Calu3 (cell line): Measurements from ENCODE around the gene PAQR6. TPM values are rescaled to one million over a fixed set of nuclear protein-coding genes. Genes with fewer than 3 reads are reported as not detected.

ENCODE experiments used
- BruUV-seq: library from RNA; stranded (reverse); fragments of 400-500 nt; replicated peaks from 2 replicates; lab custom pipeline; 2021; lab: Mats Ljungman, UMichigan
- CTCF ChIA-PET: fragments of 300-600 bp; sonication (Branson Sonifier 250); formaldehyde crosslinking; loops from one replicate; lab custom pipeline; 2022; ENCODE audit warnings: antibody characterized with exemption; lab: Charles Lee
- DNase-seq: peaks from one replicate; pipeline ENCODE4 v3.0.0; 2022
- H3K27ac Mint-ChIP-seq: one replicate; pipeline ENCODE4 v1.8.0; 2022; ENCODE audit warnings: mixed read lengths; ENCODE audit not compliant: unreplicated experiment
- H3K27me3 Mint-ChIP-seq: one replicate; pipeline ENCODE4 v1.8.0; 2022; ENCODE audit warnings: mixed read lengths; ENCODE audit not compliant: unreplicated experiment
- H3K36me3 Mint-ChIP-seq: one replicate; pipeline ENCODE4 v1.8.0; 2022; ENCODE audit warnings: mild to moderate bottlenecking, moderate library complexity, mixed read lengths; ENCODE audit not compliant: insufficient read depth, unreplicated experiment
- H3K4me1 Mint-ChIP-seq: one replicate; pipeline ENCODE4 v1.8.0; 2022; ENCODE audit warnings: mild to moderate bottlenecking, low read depth, mixed read lengths; ENCODE audit not compliant: unreplicated experiment
- H3K4me3 Mint-ChIP-seq: one replicate; pipeline ENCODE4 v1.8.0; 2022; ENCODE audit warnings: mild to moderate bottlenecking, low read depth, moderate library complexity, mixed read lengths; ENCODE audit not compliant: unreplicated experiment
- H3K9me3 Mint-ChIP-seq: one replicate; pipeline ENCODE4 v1.8.0; 2022; ENCODE audit warnings: low read depth, mixed read lengths; ENCODE audit not compliant: unreplicated experiment
- intact Hi-C: fragments of 100-400 bp; cut with micrococcal nuclease; formaldehyde crosslinking; loops from one replicate; pipeline ENCODE4 v1.10.0; 2022; ENCODE audit not compliant: unreplicated experiment
- total RNA-seq: library from RNA; stranded (reverse); gene quantifications from 2 replicates; pipeline ENCODE4 v1.2.3, GENCODE V29; 2022
- TF ChIP-seq, protein P1 (sequence below): fragments of 200-600 bp; IDR thresholded peaks from one replicate; pipeline ENCODE4 v1.8.0; 2022; ENCODE audit warnings: antibody characterized with exemption; ENCODE audit not compliant: unreplicated experiment

Gene PAQR6
- total RNA-seq, 1 experiment from 2014 or later, result 20.4 TPM

DNA sequence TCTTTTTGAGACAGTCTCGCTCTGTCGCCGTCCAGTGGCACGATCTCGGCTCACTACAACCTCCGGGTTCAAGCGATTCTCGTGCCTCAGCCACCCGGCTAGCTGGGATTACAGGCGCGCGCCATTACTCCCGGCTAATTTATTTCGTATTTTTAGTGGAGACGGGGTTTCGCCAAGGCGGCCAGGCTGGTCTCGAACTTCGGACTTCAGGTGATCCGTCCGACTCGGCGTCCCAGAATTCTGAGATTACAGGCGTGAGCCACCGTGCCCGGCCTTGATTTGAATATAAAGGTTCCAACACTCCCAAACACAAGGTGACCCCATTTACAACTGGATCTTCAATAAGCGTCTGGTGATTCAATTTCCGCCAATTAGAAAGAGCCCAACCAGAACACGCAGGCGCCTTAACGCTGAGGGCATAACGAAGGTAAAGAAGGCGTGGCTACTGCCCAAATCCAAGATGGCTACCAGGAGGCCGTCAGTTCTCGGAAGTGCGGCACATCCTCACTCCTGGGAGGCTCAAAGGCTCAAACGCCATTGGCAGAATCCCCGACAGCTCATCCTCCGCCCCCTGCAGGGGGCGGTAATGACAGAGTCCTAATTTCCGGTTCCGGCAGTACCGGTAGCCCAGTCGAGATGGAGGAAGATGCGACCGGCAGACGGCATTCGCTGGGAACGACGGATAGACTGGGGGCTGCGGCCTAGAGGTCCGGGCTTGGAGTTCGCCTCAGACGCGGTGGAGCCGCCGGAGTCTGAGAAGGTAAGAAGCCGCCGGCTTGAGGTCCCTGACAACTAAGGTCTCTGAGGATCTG lies 54.2 kb downstream of the PAQR6 start, which contains the start of gene SLC25A44:
TSS of gene SLC25A44 (plus strand) at position 617 of the 812 bp plus-strand sequence. CDS start 5,744 bp downstream, outside the sequence.
- BruUV-seq, result TSS peak; percentile 94
- H3K27ac Mint-ChIP-seq, result peak within 1 kb of the TSS; percentile 85
- CTCF ChIA-PET, result interaction anchor here (0.6 to 1.6 kb wide), 6 partner anchors 15 to 249 kb away, joined by 3 to 18 read pairs (median 12); partner anchors contain the start of gene PMF1

More for the DNA sequence above, 54.2 kb downstream of the PAQR6 start, which contains the start of gene SLC25A44:
- intact Hi-C loops, result no loop called here
- DNase-seq, result peak; percentile 98
- Mint-ChIP-seq H3K4me3 (peak within 1 kb of the TSS; percentile 95), H3K9me3 (no peaks in the 10 kb centered on the region), H3K36me3 (peaks cover 17% of the 10 kb centered on the region), H3K4me1 (peaks cover 30% of the 10 kb centered on the region), H3K27me3 (peaks cover 7% of the 10 kb centered on the region)
- TF ChIP-seq, protein P1, sequence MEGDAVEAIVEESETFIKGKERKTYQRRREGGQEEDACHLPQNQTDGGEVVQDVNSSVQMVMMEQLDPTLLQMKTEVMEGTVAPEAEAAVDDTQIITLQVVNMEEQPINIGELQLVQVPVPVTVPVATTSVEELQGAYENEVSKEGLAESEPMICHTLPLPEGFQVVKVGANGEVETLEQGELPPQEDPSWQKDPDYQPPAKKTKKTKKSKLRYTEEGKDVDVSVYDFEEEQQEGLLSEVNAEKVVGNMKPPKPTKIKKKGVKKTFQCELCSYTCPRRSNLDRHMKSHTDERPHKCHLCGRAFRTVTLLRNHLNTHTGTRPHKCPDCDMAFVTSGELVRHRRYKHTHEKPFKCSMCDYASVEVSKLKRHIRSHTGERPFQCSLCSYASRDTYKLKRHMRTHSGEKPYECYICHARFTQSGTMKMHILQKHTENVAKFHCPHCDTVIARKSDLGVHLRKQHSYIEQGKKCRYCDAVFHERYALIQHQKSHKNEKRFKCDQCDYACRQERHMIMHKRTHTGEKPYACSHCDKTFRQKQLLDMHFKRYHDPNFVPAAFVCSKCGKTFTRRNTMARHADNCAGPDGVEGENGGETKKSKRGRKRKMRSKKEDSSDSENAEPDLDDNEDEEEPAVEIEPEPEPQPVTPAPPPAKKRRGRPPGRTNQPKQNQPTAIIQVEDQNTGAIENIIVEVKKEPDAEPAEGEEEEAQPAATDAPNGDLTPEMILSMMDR, result peak; percentile 52

Other genes starting within 250 kb of the PAQR6 start
- gene SSR2, start 227.1 kb downstream of the PAQR6 start, total RNA-seq, result 215 and 246 TPM in 2 replicates
- gene UBQLN4, start 194.3 kb downstream of the PAQR6 start, total RNA-seq, result 60.0 and 77.3 TPM in 2 replicates
- gene LAMTOR2, start 193.3 kb downstream of the PAQR6 start, total RNA-seq, result 69.8 and 69.9 TPM in 2 replicates
- 182 and 189 TPM in 2 replicates for gene RAB25, start 186.9 kb downstream of the PAQR6 start, total RNA-seq
- gene MEX3A, start 165.6 kb downstream of the PAQR6 start, total RNA-seq, result 3.3 and 5.0 TPM in 2 replicates
- 499 and 514 TPM in 2 replicates for gene LMNA, start 133.3 kb downstream of the PAQR6 start, total RNA-seq
- gene SEMA4A, start 94.5 kb downstream of the PAQR6 start, total RNA-seq, result 6.9 and 7.2 TPM in 2 replicates
- gene SLC25A44, start 54.0 kb downstream of the PAQR6 start, total RNA-seq, result 28.2 and 32.5 TPM in 2 replicates
- gene PMF1, start 35.0 kb downstream of the PAQR6 start, total RNA-seq, result 57.3 and 59.0 TPM in 2 replicates
- 2.0 and 2.6 TPM in 2 replicates for gene BGLAP, start 5.9 kb downstream of the PAQR6 start, total RNA-seq
- 117 and 118 TPM in 2 replicates for gene SMG5, start 34.8 kb upstream of the PAQR6 start, total RNA-seq
- 12.8 and 12.9 TPM in 2 replicates for gene TMEM79, start 36.3 kb upstream of the PAQR6 start, total RNA-seq
- gene GLMP, start 47.6 kb upstream of the PAQR6 start, total RNA-seq, result 31.0 and 39.7 TPM in 2 replicates
- 0.81 and 1.5 TPM in 2 replicates for gene VHLL, start 51.3 kb upstream of the PAQR6 start, total RNA-seq
- gene CCT3, start 90.2 kb upstream of the PAQR6 start, total RNA-seq, result 554 and 598 TPM in 2 replicates
- 1.4 and 2.0 TPM in 2 replicates for gene TSACC, start 90.5 kb upstream of the PAQR6 start, total RNA-seq
- 0.26 and 0.42 TPM in 2 replicates for gene RHBG, start 121.2 kb upstream of the PAQR6 start, total RNA-seq